NCI-H2227 (cell line): ENCODE data around the gene RNF44.

ENCODE experiments used
- DNase-seq: peaks from one replicate; lab custom pipeline; 2025; ENCODE audit not compliant: unreplicated experiment; lab: John Stamatoyannopoulos, UW

RNF44 gene

GRCh38 chr5:176536902-176537553, at the start of gene RNF44:
Gene RNF44 (minus strand): TSS chr5:176537402. CDS start chr5:176532472, 4,930 bp downstream.
- DNase-seq, result peak; percentile 95

GRCh38 chr5:176583076-176583475, 45.9 kb upstream of the RNF44 start:
- no peak for DNase-seq

- DNase-seq, result no peak
These were observed 44.2 kb upstream of the RNF44 start for GRCh38 chr5:176581361-176581760.

DNA sequence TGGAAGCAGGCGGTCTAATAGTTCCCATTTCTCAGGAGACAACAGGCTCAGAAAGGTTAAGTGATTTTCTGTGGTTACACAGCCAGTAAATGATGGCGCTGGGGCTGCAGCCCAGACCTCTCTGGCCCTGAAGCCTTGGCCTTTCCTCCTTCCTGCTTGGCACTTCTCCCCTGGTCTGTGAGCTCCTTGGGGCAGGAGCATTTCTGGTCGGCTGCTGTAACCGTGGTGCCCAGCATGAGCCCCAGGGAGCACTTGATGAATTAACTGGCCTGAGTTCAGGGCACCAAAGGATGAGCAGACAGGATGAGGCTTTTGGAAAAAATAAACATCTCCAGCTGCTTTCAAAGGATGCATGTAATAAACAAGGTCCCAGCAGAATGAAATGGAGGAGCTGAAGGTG, 42.1 kb upstream of the RNF44 start:
- no peak for DNase-seq

GRCh38 chr5:176578391-176578808, 41.2 kb upstream of the RNF44 start:
- no peak for DNase-seq

- peak; percentile 6 for DNase-seq
These were observed 40.3 kb upstream of the RNF44 start for GRCh38 chr5:176577312-176578176.

GRCh38 chr5:176575488-176576422, 38.6 kb upstream of the RNF44 start:
- DNase-seq, result no peak

DNA sequence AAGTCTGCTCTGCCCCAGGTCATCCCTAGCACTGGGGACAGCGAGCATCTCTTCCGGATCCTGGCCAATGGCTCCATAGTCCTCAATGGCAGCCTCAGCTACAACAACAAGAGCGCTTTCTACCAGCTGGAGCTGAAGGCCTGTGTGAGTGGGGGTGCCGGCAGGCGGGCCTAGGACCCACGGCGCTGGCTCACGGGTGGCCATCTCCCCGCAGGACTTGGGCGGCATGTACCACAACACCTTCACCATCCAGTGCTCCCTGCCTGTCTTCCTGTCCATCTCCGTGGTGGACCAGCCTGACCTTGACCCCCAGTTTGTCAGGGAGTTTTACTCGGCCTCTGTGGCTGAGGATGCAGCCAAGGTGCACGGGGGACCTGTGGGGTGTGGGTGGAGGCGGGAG, 37.9 kb upstream of the RNF44 start:
- DNase-seq, result no peak

- DNase-seq, result no peak
These were observed 37.0 kb upstream of the RNF44 start for GRCh38 chr5:176574297-176574591.

- DNase-seq, result peak; percentile 42
These were observed 36.5 kb upstream of the RNF44 start for GRCh38 chr5:176573564-176574296.

DNA sequence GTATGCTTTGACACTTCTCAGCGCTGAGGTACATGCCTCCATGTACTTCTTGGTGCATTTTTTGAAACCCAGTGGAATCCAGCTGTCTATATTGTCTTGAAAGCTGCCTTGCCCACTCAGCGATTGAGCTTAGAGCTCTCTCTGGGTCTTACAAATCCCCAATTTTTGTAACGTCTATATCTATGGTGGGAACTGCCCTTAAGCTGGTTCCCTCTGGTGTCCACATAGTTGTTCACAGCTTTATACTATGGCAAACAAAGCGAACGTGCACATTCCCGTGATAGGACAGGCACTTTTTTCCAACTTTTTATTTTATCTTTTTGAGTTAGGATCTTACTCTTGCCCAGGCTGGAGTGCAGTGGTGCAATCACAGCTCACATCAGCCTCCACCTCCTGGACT, 32.8 kb upstream of the RNF44 start:
- DNase-seq, result no peak

GRCh38 chr5:176568657-176569056, 31.5 kb upstream of the RNF44 start:
- DNase-seq, result no peak

- no peak for DNase-seq
These were observed 28.6 kb upstream of the RNF44 start for GRCh38 chr5:176565760-176566288.

DNA sequence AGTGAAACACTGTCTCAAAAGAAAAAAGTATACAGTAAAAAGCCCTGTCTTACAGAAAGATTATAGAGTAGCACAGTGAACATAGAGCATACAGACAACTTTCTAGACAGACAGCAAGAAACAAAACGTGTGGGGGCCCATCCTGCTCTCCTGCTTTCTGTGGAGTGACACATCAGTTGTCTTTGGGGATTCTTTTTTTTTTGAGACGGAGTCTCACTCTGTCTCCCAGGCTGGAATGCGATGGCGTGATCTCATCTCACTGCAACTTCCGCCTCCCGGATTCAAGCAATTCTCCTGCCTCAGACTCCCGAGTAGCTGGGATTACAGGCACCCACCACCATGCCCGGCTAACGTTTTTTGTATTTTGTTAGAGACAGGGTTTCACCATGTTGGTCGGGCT, 26.8 kb upstream of the RNF44 start:
- no peak for DNase-seq

DNA sequence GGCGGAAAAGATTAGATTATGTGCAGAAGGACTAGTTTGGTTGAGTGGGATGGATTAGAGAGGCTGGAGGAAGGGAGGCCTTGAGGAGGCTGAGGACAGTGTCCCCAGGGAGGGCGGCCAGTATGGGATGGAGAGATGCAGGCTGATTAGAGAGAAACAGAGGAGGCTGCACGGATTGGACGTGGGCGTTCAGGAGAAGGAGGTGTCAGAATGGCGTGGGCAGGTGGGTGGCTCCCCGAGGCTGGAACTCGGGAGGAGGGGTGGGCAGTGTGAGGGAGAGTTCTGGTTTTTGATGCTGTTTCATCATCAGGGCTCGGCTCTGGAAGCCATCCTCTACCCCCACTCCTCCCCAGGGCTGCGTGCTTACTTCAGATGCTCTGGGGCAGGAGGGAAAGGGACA, 25.0 kb upstream of the RNF44 start:
- DNase-seq, result no peak

DNA sequence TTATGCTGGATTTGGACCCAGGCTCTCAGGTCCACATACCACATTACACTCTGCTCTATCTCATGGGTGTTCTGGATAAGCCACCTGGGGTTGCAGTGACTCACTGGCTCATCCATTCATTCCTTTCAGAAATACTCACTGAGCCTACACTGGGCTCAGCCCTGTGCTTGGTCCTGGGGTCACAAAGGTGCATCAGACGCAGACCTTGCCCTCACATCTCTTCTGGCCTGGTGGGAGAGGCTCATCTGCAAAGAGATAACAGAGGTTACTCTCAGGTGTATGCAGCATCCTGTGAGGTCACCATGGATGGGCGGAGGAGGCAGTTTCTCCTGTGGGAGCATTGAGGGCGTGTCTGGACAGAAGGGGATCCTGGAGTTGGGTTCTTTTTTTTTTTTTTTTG, 24.1 kb upstream of the RNF44 start:
- DNase-seq, result no peak

DNA sequence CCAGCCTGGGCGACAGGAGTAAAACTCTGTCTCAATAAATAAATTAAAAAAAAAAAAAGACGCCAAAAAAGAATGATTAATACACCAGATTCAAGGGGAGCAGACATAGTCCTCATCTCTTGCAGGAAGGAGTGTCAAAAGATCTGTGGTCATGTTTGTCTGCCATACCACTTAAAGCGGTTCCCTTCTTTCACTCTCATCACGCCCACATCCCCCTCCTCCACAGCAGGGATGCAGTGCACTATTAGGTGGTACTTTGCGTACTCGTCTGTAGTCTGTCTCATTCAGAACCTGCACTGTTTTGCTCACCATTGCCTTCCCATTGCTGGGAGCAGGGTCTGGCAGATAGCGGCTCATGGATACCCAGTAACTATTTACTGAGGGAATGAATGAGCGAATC, 23.2 kb upstream of the RNF44 start:
- DNase-seq, result no peak

DNA sequence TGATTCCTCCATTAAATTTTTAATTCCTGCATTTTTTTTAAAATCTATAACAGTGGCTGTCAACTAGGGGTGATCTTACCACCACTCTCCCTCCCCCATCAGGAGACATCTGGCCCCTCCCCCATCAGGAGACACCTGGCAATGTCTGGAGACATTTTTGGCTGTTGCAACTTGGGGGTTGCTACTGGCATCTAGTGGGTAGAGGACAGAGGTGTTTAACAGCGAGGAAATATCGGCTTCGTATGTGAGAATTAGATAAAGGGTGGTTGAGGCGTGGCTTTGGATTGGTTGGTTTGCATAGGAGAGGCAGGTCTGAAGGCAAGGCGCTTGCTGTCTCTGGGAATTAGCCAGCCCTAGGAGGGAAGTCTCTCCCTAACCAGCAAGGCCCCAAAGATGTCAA, 22.5 kb upstream of the RNF44 start:
- no peak for DNase-seq

DNA sequence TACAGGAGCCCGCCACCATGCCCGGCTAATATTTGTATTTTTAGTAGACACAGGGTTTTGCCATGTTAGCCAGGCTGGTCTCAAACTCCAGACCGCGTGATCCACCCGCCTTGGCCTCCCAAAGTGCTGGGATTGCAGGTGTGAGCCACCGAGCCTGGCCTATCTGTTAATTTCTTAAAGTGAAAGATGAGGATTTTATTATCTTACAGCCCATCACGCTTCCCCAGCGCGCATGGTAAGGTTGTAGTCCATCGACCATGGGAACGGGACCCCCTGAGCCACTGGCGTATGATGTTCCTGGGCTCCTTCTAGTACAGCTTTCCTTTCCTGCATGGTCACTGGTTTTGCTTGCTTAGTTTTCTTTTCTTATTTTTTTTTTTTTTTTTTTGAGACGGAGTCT, 20.6 kb upstream of the RNF44 start:
- DNase-seq, result no peak

DNA sequence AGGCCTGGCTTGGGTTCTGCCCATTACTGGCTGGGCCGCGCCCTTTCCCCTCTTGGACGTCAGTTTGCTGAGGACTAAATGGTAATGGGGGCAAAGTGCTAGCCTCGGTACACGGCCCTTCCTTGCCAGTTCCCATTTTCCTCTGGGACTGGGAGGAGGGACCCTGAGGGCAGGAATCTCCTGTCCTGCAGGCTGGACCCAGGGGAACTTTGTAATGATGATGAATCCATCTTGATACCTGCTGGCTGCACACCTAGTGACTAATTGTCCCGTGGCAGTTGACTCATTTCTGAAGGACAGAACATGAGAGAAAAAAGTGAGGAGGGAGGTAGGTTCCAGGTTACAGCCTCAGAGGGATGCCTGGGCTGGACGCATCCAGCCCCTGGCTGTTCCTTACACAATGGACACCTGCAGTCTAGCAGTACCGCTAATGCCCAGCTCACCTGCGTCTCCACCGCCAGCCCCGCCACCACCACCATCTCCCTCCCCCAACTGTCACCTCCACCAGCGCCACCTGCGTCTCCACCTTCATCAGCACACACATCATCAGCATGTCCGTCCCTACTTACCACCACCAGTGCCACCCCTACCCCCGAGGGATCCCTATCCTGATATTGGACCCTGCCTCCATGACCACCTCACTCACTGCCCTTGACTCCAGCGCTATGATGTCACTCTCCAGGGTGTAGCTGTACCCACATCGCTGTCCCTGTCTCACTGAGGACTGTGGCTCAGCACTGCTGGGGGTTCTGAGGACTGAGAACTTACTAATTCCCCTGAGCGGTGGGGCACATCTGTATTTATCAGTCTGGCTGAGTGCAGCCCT, 16.3 kb upstream of the RNF44 start:
- no peak for DNase-seq
